Upper lobe of left lung (tissue), 4 donors: ENCODE data around the gene AFF1.

ENCODE experiments used
- POLR2A ChIP-seq, 4 donors: fragments of 450-650 bp; IDR thresholded peaks; one replicate each; pipeline ENCODE4 v1.5.1; 2016 to 2017; ENCODE audit warnings: antibody characterized with exemption in 4 of 4, mild to moderate bottlenecking in 2 of 4
- TF ChIP-seq, protein P1 (sequence below), 6 experiments: fragments of 450-650 bp in 4 of 6; fragments of 200-600 bp in 2 of 6; sonication (generic) in 2 of 6; IDR thresholded peaks; one replicate each; pipeline ENCODE4 v1.5.1; 2016 to 2019; ENCODE audit warnings: antibody characterized with exemption in 6 of 6

DNA sequence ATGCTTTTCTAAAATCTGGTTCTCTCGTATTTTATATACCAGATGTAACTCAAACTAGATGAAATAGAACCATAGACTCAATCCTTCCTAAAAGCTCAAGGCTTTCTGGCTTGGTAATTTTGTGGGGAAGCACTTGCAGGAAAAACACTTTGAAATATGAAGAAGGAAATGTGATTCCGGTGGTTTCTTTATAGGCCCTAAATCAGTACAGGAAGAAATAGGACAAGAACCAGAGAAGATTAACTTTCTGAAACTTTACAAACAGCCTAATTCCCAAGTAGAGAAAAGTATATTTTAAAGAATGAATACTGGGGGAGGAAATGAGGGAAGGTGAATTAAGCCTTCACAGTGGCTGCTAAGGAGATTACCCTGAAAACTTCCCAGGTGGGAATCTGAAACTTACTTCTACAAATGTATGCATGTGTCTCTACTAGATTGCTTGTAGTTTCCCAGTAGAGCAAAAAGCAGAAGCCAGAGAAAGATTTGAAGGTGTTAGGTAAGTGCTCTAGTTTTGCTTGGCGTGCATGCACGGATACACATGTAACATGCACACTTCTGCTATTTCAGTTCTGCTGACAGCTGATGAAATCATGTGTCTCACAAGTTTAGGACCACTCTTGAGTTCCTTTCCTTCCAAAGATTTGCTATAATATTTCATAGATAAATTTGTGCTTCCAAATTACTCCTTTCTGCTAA, 92.1 kb downstream of the AFF1 start:
- TF ChIP-seq POLR2A (IDR thresholded peaks at IDR 0.05) = no peak
- TF ChIP-seq, protein P1, sequence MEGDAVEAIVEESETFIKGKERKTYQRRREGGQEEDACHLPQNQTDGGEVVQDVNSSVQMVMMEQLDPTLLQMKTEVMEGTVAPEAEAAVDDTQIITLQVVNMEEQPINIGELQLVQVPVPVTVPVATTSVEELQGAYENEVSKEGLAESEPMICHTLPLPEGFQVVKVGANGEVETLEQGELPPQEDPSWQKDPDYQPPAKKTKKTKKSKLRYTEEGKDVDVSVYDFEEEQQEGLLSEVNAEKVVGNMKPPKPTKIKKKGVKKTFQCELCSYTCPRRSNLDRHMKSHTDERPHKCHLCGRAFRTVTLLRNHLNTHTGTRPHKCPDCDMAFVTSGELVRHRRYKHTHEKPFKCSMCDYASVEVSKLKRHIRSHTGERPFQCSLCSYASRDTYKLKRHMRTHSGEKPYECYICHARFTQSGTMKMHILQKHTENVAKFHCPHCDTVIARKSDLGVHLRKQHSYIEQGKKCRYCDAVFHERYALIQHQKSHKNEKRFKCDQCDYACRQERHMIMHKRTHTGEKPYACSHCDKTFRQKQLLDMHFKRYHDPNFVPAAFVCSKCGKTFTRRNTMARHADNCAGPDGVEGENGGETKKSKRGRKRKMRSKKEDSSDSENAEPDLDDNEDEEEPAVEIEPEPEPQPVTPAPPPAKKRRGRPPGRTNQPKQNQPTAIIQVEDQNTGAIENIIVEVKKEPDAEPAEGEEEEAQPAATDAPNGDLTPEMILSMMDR (IDR thresholded peaks at IDR 0.05) = no peak
